A172 (cell line): Measurements from ENCODE around the gene NDUFS6. TPM values are rescaled to one million over a fixed set of nuclear protein-coding genes. Genes with fewer than 3 reads are reported as not detected.

ENCODE experiments used
- DNase-seq: peaks from one replicate; pipeline ENCODE4 v3.0.0-alpha.2; 2015; ENCODE audit warnings: low spot score
- total RNA-seq: library from RNA; depleted of rRNA; stranded (reverse); fragments of >200 nt; shearing (Covaris generic); gene quantifications from 2 replicates; pipeline ENCODE4 v1.2.3, GENCODE V29; 2014

Gene NDUFS6
- total RNA-seq, 1 experiment from 2014 or later = 85.8 TPM

GRCh38 chr5:1782385-1783215, 18.6 kb upstream of the NDUFS6 start:
- no peak for DNase-seq

DNA sequence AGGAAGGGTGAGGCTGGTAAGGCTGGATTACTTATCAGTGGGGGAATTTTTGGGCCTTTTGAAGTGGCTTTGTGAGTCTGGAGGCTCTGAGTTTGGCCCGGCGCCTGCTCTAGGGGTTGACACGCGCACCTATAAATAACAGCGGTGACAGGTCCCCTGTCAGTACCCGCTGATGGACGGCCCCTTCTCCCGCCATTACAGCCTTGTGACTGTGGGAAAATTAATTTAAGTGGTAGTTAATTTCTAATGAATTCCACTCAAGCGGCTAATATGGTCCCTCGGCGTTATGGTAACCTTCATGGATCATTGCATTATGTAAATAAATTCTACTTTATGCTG, 18.0 kb upstream of the NDUFS6 start:
- DNase-seq = peak; percentile 47

- DNase-seq = no peak
Observed at GRCh38 chr5:1784197-1785050, 16.8 kb upstream of the NDUFS6 start.

DNA sequence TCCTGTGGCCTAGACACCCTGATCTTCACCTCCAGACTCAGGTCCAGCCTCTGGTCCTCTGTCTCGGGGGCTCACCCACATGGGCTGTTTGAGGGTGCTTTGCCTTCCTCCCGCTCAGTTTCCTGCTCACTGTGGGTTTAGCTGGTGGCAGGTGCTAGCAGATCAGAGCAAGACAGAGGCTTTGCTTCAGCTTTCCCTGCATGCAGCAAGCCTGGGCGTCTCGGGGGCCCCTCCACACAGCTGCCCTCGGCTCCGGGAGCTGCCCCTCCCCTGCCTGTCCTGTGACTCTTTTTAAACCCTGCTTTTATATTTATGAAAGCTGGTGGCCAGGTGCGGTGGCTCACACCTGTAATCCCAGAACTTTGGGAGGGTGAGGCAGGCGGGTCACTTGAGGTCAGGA, 16.1 kb upstream of the NDUFS6 start:
- no peak for DNase-seq

DNA sequence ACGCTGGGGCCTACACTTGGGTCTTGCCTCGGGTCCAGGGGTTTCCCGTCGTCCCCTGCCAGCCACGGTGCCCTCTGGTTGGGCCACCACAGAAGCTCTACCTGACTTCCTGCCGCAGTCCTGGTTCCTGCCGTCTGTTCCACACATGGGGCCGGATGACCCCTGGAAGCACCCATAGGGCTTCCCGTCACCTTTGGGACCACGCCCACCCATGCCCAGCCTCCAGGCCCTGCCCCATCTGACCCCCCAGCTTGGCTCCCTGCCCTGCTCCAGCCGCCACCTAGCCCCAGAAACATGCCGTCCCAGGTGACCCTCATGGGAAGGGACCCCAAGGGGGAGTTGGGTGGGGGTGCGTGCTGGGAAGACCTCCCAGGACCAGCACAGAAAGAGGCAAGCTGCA, 15.2 kb upstream of the NDUFS6 start:
- DNase-seq = no peak

DNA sequence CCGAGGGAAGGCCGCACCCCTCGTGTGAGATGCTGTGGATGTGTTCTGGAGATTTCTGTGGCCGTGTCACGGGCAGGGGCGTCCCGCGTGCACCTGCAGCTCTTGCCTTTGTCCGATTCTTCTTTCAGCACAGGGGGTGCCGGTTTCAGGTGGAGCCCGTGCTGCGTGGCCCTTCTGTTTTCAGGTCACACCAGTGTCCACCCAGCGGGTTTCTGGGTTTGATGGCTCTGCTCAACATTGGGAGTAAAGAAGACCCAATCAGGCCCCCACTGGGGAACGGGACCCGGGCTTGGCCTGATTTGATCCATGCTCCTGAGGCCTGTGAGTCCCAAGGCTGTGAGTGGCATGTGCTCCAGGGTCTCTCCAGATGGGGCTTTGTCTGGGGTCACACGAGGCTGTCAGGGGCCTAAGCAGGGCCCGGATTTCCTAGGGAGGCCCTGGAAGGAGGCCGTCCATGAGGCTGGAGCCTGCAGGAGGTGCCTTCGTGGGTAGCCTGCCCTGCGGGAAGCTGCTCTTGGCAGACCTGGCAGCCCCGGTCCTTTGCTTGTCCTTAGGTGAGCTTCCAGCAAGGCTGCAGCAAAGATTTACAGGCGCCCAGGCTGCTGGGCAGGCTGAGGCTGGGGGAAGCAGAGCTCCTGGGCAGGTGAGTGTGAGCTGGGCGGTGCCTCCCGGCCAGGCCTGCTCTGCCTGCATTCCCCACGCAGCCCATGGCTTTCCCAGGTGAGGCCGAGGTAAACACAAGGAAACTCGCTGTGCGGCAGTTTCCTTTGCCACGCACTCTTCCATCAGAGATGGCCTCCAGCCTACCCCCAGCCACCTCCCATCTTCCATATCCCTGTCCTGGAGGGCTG, 14.4 kb upstream of the NDUFS6 start:
- no peak for DNase-seq

DNA sequence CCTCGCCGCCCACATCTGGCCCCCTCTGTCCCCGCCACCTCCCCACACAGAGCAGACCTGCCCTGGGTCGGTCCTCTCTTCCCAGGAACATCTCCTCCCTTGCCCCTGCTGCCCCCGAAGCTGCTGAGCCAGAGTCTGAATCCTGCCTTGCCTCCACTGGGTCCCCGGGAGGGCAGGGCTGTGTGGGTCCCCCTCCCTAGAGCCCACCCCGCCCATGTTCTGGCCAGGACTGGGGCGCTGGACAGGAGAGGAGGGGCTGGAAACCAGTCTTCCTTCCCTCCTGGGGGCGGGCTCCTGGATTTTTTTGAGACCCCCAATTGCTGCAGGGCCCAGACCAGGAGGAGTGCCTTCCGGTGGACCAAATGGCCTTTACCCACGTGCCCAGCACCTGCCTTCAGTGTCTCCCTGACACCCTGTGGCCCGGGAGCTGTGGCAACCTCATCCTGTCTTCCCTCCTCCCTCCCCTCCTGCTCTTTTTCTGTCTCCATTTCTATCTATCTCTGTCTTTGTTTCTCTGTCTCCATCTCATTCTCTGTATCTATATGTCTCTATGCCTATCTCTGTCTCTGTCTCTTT, 13.6 kb upstream of the NDUFS6 start:
- DNase-seq = no peak

DNA sequence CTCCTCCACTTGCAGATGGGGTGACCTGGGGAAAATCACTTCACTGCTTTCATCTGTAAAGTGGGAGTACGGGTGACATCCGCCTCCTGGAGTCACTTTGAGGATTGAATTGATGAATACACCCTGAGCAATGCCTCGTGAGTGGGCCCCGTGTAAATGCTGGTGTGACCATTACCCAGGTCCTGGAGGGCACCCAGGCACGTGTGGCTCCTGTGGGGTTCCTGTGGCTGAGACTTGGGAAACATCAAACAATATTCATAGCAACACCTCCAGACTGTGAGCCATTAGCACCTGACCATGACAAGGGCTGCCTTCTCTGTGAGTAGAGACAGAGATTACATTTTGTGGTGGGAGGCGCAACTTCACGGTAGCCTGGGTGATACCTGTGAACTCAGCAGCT, 13.0 kb upstream of the NDUFS6 start:
- no peak for DNase-seq

DNA sequence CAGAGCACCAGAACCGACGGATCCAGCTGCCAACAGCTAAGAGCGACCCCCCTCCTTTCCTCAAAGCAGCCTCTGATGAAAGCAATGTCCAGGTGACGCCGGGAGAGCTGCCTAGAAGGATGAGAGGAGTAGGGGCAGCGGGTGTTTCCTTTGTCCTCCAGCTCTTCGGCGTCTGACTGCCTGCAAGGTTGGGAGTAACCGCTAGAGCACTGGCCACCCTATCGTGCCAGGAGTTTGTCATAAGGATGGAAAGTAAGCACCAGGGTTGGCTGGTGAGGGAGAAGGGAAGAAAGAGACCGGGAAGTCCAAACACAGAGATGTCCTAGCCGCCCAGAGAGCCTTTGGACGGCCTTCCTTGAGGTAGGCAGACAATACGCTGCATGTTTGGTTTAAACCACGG, 12.4 kb upstream of the NDUFS6 start:
- no peak for DNase-seq

- peak; percentile 78 for DNase-seq
Observed at GRCh38 chr5:1789438-1789833, 11.8 kb upstream of the NDUFS6 start.

GRCh38 chr5:1789834-1790471, 11.3 kb upstream of the NDUFS6 start:
- DNase-seq = peak; percentile 59

DNA sequence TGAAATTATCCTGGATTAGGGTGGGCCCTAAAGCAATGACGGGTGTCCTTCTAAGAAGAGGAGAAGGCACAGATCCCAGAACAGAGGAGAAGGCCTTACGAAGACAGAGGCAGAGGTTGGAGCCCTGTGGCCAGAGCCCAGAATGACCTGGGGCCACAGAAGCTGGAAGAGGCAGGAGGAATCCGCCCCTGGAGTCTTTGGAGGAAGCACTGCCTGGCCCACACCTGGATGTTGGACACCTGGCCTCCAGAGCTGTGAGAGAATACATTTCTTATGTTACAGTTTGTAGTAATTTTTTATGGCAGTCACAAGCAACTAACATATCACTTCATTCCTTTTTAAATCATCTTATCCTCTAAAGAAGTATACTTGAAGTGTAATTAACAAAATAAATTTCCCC, 10.0 kb upstream of the NDUFS6 start:
- no peak for DNase-seq

DNA sequence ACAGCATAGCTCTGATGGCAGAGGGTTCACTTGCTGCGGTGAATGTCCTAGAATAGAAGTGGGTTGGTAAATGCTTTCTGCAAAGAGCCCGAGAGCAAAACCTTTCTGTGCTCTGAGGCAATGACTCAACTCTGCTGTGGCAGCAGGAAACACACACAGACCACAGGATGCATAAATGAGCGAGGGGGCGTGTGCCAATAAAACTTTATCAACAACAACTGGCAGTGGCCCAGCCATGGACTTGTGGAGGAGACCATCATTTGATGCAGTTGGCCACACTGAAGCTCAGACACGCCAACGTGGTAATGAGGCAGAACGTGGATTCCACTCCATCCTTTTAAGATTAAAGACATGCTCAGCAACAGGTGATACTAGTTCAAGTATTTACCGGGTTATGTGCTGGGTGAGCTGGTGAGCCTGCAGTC, 8.4 kb upstream of the NDUFS6 start:
- peak; percentile 75 for DNase-seq

DNA sequence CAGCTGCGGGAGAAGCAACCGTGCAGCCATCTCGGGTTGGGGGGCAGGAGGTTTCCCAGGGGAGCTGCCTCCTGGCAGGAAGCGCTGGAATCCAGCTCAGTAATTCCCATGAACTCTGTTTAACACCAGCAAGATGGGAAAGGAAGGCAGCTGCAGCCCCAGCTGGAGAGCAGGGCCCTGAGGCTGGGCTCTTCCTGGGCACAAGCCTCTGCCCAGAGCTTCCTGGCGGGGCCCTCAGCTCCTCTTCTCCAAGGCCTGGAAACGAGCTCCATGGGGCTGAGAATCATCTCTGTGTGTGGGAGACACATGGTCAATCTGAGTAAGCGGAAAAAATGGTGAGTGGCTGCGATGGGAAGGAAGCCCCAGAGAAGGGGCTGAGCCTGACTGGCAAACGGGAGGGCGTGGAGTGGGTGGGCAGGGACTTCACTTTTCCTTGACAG, 7.9 kb upstream of the NDUFS6 start:
- no peak for DNase-seq

- no peak for DNase-seq
Observed at GRCh38 chr5:1793966-1794900, 7.0 kb upstream of the NDUFS6 start.

GRCh38 chr5:1794901-1795290, 6.3 kb upstream of the NDUFS6 start:
- no peak for DNase-seq

DNA sequence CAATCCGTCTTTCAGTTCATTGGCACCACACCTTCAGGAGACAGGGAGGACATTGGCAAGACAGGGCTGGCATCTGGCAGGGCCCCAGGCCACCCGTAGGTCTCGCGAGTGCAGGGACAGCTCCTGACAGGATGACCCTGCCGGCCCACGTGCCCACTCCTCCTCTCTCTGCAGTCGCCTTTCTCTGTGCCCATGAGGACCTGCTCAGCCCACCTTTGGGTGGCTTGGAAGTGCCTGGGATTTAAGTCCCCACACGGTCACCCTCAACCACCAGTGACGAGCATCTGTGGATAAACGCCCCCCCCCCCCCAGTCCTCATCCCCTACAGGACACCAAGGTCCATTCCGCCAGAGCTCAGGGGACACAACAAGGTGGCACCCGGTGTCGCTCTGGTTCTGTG, 5.7 kb upstream of the NDUFS6 start:
- no peak for DNase-seq

DNA sequence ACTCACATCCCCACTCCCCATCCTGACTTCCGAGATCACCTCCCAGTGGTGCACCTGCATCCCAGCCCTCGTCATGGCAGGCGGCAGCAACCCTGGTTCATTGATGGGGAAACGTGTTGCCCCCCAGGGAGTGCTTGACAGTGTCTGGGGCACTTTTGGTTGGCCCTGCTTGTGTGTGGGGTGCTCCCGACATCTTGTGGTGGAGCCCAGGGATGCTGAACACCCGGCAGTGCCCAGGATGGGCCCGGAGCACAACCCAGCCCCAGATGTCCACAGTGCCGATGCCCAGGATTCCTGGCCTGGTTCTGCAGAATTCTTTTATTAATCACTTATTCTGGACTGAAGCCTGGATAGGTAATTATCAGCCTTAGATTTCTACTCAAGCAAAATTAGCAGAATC, 5.3 kb upstream of the NDUFS6 start:
- DNase-seq = no peak

DNA sequence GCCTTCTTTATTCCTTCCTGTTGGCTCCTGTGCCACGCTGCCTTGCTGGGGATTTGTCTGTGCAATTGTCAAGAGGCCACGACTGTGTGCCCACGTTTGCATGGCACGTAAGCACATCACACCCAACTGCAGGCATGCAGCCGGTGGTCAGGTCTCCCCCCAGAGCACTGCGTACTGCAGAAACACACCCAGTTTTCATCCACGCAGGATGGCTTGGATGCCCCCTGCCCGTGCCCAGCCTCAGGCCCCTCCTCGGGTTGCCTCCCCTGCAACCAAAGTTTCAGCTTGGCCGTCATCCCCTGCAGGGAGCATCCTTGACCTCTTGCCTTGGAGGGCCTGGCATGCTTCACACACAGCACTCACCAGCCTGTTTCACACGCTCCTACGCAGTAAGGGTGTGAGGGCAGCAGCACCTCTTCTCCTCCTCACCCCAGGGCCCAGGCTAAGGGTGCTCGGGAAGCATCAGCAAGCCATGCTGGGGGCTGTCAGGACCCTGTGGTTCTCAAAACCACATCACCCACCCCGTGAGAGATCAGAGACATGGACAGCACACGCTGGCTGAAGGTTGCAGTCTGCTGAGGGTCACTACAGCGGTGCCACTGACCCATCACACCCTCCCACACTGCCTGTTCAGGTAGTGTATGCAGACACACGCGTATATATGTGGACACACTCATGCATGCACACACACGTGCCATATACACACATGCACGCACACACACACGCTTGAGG, 4.7 kb upstream of the NDUFS6 start:
- DNase-seq = no peak
